Measurements from ENCODE around the gene ENTPD3. TPM values are rescaled to one million over a fixed set of nuclear protein-coding genes. Genes with fewer than 3 reads are reported as not detected.

The ENTPD3 gene
- polyA plus RNA-seq, 4 donors = 2.1 to 5.7 (median 2.7) TPM

- DNase-seq (ENCODE audit: low read depth in 4 of 4, low spot score in 3 of 4) = no peak
These were observed 11.4 kb downstream of the ENTPD3 start for GRCh38 chr3:40398346-40398745.

- no peak for DNase-seq (ENCODE audit: low read depth in 4 of 4, low spot score in 3 of 4)
These were observed 17.7 kb downstream of the ENTPD3 start for GRCh38 chr3:40404591-40405198.

GRCh38 chr3:40407007-40407406, 20.0 kb downstream of the ENTPD3 start:
- DNase-seq (ENCODE audit: low read depth in 4 of 4, low spot score in 3 of 4) = no peak

- no peak for DNase-seq (ENCODE audit: low read depth in 4 of 4, low spot score in 3 of 4)
These were observed 20.6 kb downstream of the ENTPD3 start for GRCh38 chr3:40407611-40408010.

- no peak for DNase-seq (ENCODE audit: low read depth in 4 of 4, low spot score in 3 of 4)
These were observed 27.3 kb downstream of the ENTPD3 start for GRCh38 chr3:40414270-40414669.

- no peak for DNase-seq (ENCODE audit: low read depth in 4 of 4, low spot score in 3 of 4)
These were observed 31.0 kb downstream of the ENTPD3 start for GRCh38 chr3:40417845-40418543.

DNA sequence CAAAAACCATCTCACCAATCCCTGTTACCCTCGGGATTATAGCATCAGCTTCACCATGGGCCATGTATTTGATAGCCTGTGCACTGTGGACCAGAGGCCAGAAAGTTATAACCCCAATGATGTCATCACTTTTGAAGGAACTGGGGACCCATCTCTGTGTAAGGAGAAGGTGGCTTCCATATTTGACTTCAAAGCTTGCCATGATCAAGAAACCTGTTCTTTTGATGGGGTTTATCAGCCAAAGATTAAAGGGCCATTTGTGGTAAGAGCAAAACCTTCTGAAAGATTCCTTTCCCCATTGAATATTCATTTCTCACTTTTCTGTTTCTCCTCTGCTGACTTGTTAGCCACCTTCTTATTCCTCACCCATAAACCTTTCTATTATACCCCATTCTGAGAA, 35.9 kb downstream of the ENTPD3 start:
- no peak for DNase-seq (ENCODE audit: low read depth in 4 of 4, low spot score in 3 of 4)

GRCh38 chr3:40427045-40427669, 40.2 kb downstream of the ENTPD3 start:
- no peak for DNase-seq (ENCODE audit: low read depth in 4 of 4, low spot score in 3 of 4)

DNA sequence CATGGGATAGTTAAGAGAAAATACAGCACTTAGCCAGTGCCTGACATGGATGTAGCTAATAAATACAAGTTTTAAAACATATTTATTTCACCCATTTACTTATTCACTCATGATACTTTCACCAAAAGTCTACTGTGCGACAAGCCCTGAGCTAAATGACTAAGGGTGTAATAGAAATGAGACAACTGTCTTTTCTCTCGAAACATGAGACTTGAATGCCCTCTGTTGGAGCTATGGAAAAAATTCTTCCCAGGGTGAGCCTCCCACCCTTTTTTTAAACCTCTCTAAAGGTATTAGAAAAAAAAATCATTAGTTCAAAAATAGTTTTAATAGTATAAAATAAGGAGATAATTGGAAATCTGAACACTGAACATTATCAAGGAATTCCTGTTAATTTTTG, 45.8 kb downstream of the ENTPD3 start:
- no peak for DNase-seq (ENCODE audit: low read depth in 4 of 4, low spot score in 3 of 4)

DNA sequence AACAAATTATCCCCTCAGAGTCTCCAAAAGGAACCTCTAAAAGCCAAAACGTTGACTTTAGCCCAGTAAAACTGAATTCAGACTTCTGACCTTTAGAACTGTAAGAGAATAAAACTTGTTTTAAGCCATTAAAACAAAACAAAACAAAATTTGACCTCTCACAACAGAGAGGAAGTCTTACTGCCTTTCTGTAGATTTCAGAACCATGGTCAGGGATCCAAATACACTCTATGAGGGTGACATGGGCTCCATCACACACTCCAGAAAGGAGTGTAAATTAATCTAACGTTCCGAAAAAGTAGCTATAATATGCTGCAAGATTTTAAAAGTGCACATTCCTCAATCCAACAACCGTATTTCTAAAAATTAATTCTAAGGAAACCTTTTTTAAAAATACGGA, 50.9 kb downstream of the ENTPD3 start:
- DNase-seq (ENCODE audit: low read depth in 4 of 4, low spot score in 3 of 4) = no peak

DNA sequence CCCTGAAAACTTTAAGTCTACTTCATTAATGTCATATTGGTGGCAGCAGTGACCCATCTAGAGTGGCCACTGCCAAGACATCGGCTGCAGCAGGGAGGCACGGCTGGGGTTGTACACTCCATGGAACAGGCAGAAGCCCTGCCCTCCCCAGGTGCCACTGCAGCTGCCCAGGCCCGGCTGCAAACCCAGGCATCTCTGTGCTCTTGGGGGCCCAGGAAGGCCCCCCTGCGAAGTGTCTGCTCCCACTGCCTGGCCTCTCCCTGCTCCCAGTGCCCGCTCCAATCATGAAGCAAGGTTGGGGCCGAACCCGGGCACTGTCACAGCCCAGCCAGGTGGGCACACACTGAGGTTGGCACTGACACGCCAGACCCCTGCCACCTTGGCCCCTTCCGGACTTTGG, 58.1 kb downstream of the ENTPD3 start:
- no peak for DNase-seq (ENCODE audit: low read depth in 4 of 4, low spot score in 3 of 4)

GRCh38 chr3:40445880-40446279, 58.9 kb downstream of the ENTPD3 start:
- no peak for DNase-seq (ENCODE audit: low read depth in 4 of 4, low spot score in 3 of 4)

DNA sequence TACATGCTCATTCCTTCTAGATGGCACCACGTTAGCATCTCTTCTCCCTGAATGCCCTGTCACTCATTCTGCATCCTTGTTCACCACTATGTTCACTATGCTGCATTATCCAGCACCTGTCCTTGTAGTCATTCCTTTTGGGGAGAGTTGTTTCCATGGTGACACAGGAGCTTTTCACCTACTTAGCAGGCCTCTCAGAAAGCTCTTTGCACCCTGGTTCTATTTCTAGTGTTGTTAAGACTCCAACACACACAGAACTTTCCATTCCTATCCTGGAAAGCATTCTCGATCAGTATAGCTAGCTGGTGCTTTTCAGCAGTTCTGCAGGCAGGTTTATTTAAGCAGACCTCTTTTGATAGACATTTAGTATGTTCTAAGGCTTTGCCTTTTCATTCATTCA, 63.5 kb downstream of the ENTPD3 start:
- DNase-seq (ENCODE audit: low read depth in 4 of 4, low spot score in 3 of 4) = no peak

GRCh38 chr3:40451551-40451950, 64.6 kb downstream of the ENTPD3 start:
- DNase-seq (ENCODE audit: low read depth in 4 of 4, low spot score in 3 of 4) = no peak

GRCh38 chr3:40452057-40452456, 65.1 kb downstream of the ENTPD3 start:
- no peak for DNase-seq (ENCODE audit: low read depth in 4 of 4, low spot score in 3 of 4)

GRCh38 chr3:40452562-40452875, 65.5 kb downstream of the ENTPD3 start:
- DNase-seq (ENCODE audit: low read depth in 4 of 4, low spot score in 3 of 4) = no peak

- DNase-seq (ENCODE audit: low read depth in 4 of 4, low spot score in 3 of 4) = peak; percentile 94 to 98 (median 95)
These were observed 66.1 kb downstream of the ENTPD3 start for GRCh38 chr3:40452876-40453730.

- no peak for DNase-seq (ENCODE audit: low read depth in 4 of 4, low spot score in 3 of 4)
These were observed 66.9 kb downstream of the ENTPD3 start for GRCh38 chr3:40453933-40454332.

GRCh38 chr3:40455328-40455727, 68.3 kb downstream of the ENTPD3 start:
- no peak for DNase-seq (ENCODE audit: low read depth in 4 of 4, low spot score in 3 of 4)

DNA sequence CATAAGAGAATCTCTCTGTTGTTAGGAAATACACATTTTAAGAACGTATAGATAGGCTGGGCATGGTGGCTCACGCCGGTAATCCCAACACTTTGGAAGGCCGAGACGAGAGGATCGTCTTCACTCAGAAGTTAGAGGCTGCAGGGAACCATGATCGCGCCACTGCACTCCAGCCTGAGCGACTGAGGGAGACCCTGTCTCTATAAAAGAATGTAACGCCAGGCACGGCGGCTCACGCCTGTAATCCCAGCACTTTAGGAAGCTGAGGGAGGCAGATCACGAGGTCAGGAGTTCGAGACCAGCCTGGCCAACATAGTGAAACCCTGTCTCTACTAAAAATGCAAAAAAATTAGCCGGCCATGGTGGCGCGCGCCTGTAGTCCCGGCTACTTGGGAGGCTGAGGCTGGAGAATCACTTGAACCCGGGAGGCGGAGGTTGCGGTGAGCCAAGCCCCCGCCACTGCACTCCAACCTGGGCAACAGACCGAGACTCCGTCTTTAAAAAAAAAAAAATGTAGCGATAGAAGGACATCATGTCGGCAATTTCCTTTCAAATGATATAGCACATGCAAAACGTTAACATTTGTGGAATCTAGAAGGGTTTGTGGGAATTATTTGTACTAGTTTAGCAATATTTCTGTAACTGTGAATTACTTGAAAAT, 69.4 kb downstream of the ENTPD3 start:
- no peak for DNase-seq (ENCODE audit: low read depth in 4 of 4, low spot score in 3 of 4)
